ENCODE data around the gene ANKRD66. TPM values are rescaled to one million over a fixed set of nuclear protein-coding genes. Genes with fewer than 3 reads are reported as not detected.

Gene ANKRD66
- total RNA-seq, 1 experiment from 2014 or later = not detected

GRCh38 chr6:46736906-46737305 is 9.8 kb upstream of the ANKRD66 start:
- no peak overlapping the region for H3K23ac ChIP-seq (ENCODE audit: insufficient read length, low read depth, low read length)

More at GRCh38 chr6:46736906-46737305, 9.8 kb upstream of the ANKRD66 start:
- peaks cover 2% of the 10 kb centered on the region for H4K20me1 ChIP-seq (ENCODE audit: control insufficient read depth, insufficient read depth, insufficient read length)
- TF ChIP-seq CTCF (conservative IDR thresholded peaks at IDR 0.05) = no peak
- no peak overlapping the region for H2AK5ac ChIP-seq (ENCODE audit: insufficient read length, low read length)
- no peak overlapping the region for H3K9ac ChIP-seq (ENCODE audit: extremely low read depth, insufficient read length, low read length)
- H3K79me1 ChIP-seq (ENCODE audit: insufficient read depth, low read depth, low read length, poor library complexity, severe bottlenecking) = no peaks in the 10 kb centered on the region
- Mint-ChIP-seq H3K4me1 (peaks cover 34 to 37% of the 10 kb centered on the region in 2 experiments), H3K36me3 (ENCODE audit: insufficient read depth in 1 of 3, low read depth in 3 of 3) (no peaks in the 10 kb centered on the region), H3K4me3 (peak overlapping the region in 1 of 2 experiments; percentile 37; a peak in 1 of 5 replicates), H3K9me3 (peaks cover 0 to 3% of the 10 kb centered on the region in 2 experiments; a peak in 2 of 5 replicates), H3K27me3 (ENCODE audit: low read depth) (peaks cover 39% of the 10 kb centered on the region), H3K27ac (no peak overlapping the region)
- no peak overlapping the region for H4K8ac ChIP-seq (replicated peaks; ENCODE audit: insufficient read length, low read depth, low read length)
- H3T11ph ChIP-seq (ENCODE audit: low read length) = no peak overlapping the region
- peaks cover 6% of the 10 kb centered on the region; the same call in 1 of the 2 replicates for H3K27me3 ChIP-seq (ENCODE audit: insufficient read depth, low read length)
- no peaks in the 10 kb centered on the region for H3K9me3 ChIP-seq (ENCODE audit: control insufficient read depth, low read depth, low read length)
- H3K4me1 ChIP-seq (ENCODE audit: insufficient read depth, low read length) = peaks cover 3% of the 10 kb centered on the region
- no peak overlapping the region for H3K56ac ChIP-seq (ENCODE audit: insufficient read length, low read depth, low read length)
- H3K79me2 ChIP-seq (ENCODE audit: insufficient read depth, low read length) = no peaks in the 10 kb centered on the region
- H3K14ac ChIP-seq (ENCODE audit: insufficient read depth, low read length) = no peak overlapping the region
- H3K18ac ChIP-seq (ENCODE audit: insufficient read length, low read depth, low read length) = no peak overlapping the region
- H2AFZ ChIP-seq (ENCODE audit: low read length) = no peak overlapping the region
- H2BK120ac ChIP-seq (ENCODE audit: low read depth, low read length, poor library complexity, severe bottlenecking) = no peak overlapping the region
- H2BK15ac ChIP-seq (ENCODE audit: low read depth, low read length) = no peak overlapping the region
- H4K5ac ChIP-seq (ENCODE audit: insufficient read length, low read depth, low read length) = no peak overlapping the region
- H2BK5ac ChIP-seq (ENCODE audit: insufficient read length, low read length) = no peak overlapping the region
- no peak overlapping the region for H4K91ac ChIP-seq (ENCODE audit: insufficient read length, low read depth, low read length)
- no peak overlapping the region for H3K4me2 ChIP-seq (ENCODE audit: insufficient read depth, insufficient read length, low read length)
- no peak overlapping the region for H3K27ac ChIP-seq (ENCODE audit: insufficient read length, low read depth, low read length)
- H2BK12ac ChIP-seq (ENCODE audit: insufficient read length, low read depth, low read length) = no peak overlapping the region
- H3K23me2 ChIP-seq (ENCODE audit: insufficient read length, low read depth, low read length, poor library complexity, severe bottlenecking) = peaks cover 11% of the 10 kb centered on the region
- H2BK20ac ChIP-seq (ENCODE audit: low read depth, low read length, poor library complexity, severe bottlenecking) = no peak overlapping the region
- DNase-seq = no peak
- H3K4ac ChIP-seq (ENCODE audit: low read depth, low read length) = no peak overlapping the region
